ENCODE data around the gene STAMBP.
"Not testable (repeated sequence)": the region's sequence is repeated elsewhere in the genome, so short reads cannot be mapped to it uniquely, and the experiment has no call there.

Gene STAMBP

GRCh38 chr2:73828818-73829570 lies at the start of gene STAMBP:
STAMBP (plus strand) TSS chr2:73828961; CDS start chr2:73830857, 1,896 bp downstream.
- peak; percentile 97 for DNase-seq (ENCODE audit: low spot score)

GRCh38 chr2:73779467-73780236 lies 49.1 kb upstream of the STAMBP start, which contains the start of gene DUSP11:
DUSP11 (minus strand) TSS chr2:73780103; CDS start chr2:73779974, 129 bp downstream.
- peak; percentile 94 for DNase-seq (ENCODE audit: low spot score)

- DNase-seq (ENCODE audit: low spot score) = no peak
Measured at GRCh38 chr2:73780237-73780582, 48.6 kb upstream of the STAMBP start.

GRCh38 chr2:73783402-73783801 lies 45.4 kb upstream of the STAMBP start:
- DNase-seq (ENCODE audit: low spot score) = not testable (repeated sequence)

GRCh38 chr2:73783883-73784282 lies 44.9 kb upstream of the STAMBP start, which contains the start of gene C2orf78:
C2orf78 (plus strand) TSS chr2:73784183; CDS start chr2:73784310, 127 bp downstream.
- not testable (repeated sequence) for DNase-seq (ENCODE audit: low spot score)

GRCh38 chr2:73811878-73812277 lies 16.9 kb upstream of the STAMBP start:
- DNase-seq (ENCODE audit: low spot score) = no peak

GRCh38 chr2:73812635-73813034 lies 16.1 kb upstream of the STAMBP start:
- DNase-seq (ENCODE audit: low spot score) = no peak

- DNase-seq (ENCODE audit: low spot score) = no peak
Measured at GRCh38 chr2:73818296-73818695, 10.5 kb upstream of the STAMBP start.

GRCh38 chr2:73821227-73821626 lies 7.5 kb upstream of the STAMBP start:
- DNase-seq (ENCODE audit: low spot score) = no peak

- no peak for DNase-seq (ENCODE audit: low spot score)
Measured at GRCh38 chr2:73821669-73822068, 7.1 kb upstream of the STAMBP start.

GRCh38 chr2:73822276-73822675 lies 6.5 kb upstream of the STAMBP start:
- no peak for DNase-seq (ENCODE audit: low spot score)

GRCh38 chr2:73822991-73823390 lies 5.8 kb upstream of the STAMBP start:
- no peak for DNase-seq (ENCODE audit: low spot score)

- DNase-seq (ENCODE audit: low spot score) = no peak
Measured at GRCh38 chr2:73823416-73823815, 5.3 kb upstream of the STAMBP start.

- DNase-seq (ENCODE audit: low spot score) = peak; percentile 88
Measured at GRCh38 chr2:73823916-73824523, 4.7 kb upstream of the STAMBP start.

GRCh38 chr2:73825408-73825807 lies 3.4 kb upstream of the STAMBP start:
- no peak for DNase-seq (ENCODE audit: low spot score)

- peak; percentile 39 for DNase-seq (ENCODE audit: low spot score)
Measured at GRCh38 chr2:73827018-73827417, 1.7 kb upstream of the STAMBP start.

GRCh38 chr2:73827660-73828388 lies 937 bp upstream of the STAMBP start:
- DNase-seq (ENCODE audit: low spot score) = no peak

- no peak for DNase-seq (ENCODE audit: low spot score)
Measured at GRCh38 chr2:73828389-73828817, 358 bp upstream of the STAMBP start.

GRCh38 chr2:73830871-73831401 lies 2.2 kb downstream of the STAMBP start:
- DNase-seq (ENCODE audit: low spot score) = peak; percentile 99

- DNase-seq (ENCODE audit: low spot score) = peak; percentile 57
Measured at GRCh38 chr2:73832930-73833329, 4.2 kb downstream of the STAMBP start.

- DNase-seq (ENCODE audit: low spot score) = no peak
Measured at GRCh38 chr2:73836141-73836943, 7.6 kb downstream of the STAMBP start.

Data from RKO (cell line).